OCI-LY3 (cell line): ENCODE data around the gene RPL31.

Source experiments
- H2AFZ ChIP-seq: fragments of 200-600, 300-600 bp; shearing (Covaris generic); 2 replicates; pipeline ENCODE4 v1.6.0; 2014; ENCODE audit warnings: antibody characterized with exemption, low read depth, low read length
- H3K27ac ChIP-seq: fragments of 200-600, 300-600 bp; sonication (generic); 2 replicates; pipeline ENCODE4 v1.5.1; 2014; ENCODE audit warnings: mild to moderate bottlenecking, low read length, moderate library complexity, mixed read lengths
- H3K27me3 ChIP-seq: fragments of 200-600, 300-600 bp; sonication (generic); 2 replicates; pipeline ENCODE4 v1.6.1; 2014; ENCODE audit warnings: low read depth, low read length, mixed read lengths
- H3K36me3 ChIP-seq: fragments of 200-600, 300-600 bp; sonication (generic); replicated peaks from 2 replicates; pipeline ENCODE3; 2014; ENCODE audit warnings: low read depth, low read length, mixed read lengths
- H3K4me1 ChIP-seq: fragments of 300-600, 200-600 bp; sonication (generic); 2 replicates; pipeline ENCODE4 v1.6.1; 2014; ENCODE audit warnings: low read length, mixed read lengths
- H3K4me2 ChIP-seq: fragments of 200-600, 300-600 bp; sonication (generic); 2 replicates; pipeline ENCODE4 v1.6.1; 2014; ENCODE audit warnings: low read length, mixed read lengths
- H3K4me3 ChIP-seq: fragments of 300-600, 200-600 bp; sonication (generic); 2 replicates; pipeline ENCODE4 v1.5.1; 2014; ENCODE audit warnings: antibody characterized with exemption, mild to moderate bottlenecking, low read length, moderate library complexity
- H3K79me2 ChIP-seq: fragments of 300-600, 200-600 bp; shearing (Covaris generic); 2 replicates; pipeline ENCODE4 v1.6.1; 2014; ENCODE audit warnings: mild to moderate bottlenecking, low read length, mixed read lengths
- H3K9ac ChIP-seq: fragments of 300-600, 200-600 bp; shearing (Covaris generic); 2 replicates; pipeline ENCODE4 v1.6.0; 2014; ENCODE audit warnings: mild to moderate bottlenecking, low read length, moderate library complexity
- H3K9me3 ChIP-seq: fragments of 200-600, 300-600 bp; shearing (Covaris generic); 2 replicates; pipeline ENCODE4 v1.6.1; 2014; ENCODE audit warnings: low read length, mixed read lengths; ENCODE audit not compliant: insufficient read depth
- H4K20me1 ChIP-seq: fragments of 200-600, 300-600 bp; sonication (generic); 2 replicates; pipeline ENCODE4 v1.6.1; 2016; ENCODE audit warnings: low read length, mixed read lengths; ENCODE audit not compliant: insufficient read depth
- CTCF ChIP-seq: fragments of 200-600, 300-600 bp; sonication (generic); IDR thresholded peaks from 2 replicates; pipeline ENCODE4 v1.5.1; 2014; ENCODE audit warnings: antibody characterized with exemption, low read length, low read depth
- EZH2phosphoT487 ChIP-seq: fragments of 200-600 bp; shearing (Covaris generic); IDR thresholded peaks from 2 replicates; pipeline ENCODE4 v1.6.1; 2018; ENCODE audit warnings: antibody characterized with exemption, mixed run types, low read depth

The RPL31 gene

GRCh38 chr2:100964681-100965169 lies 37.4 kb upstream of the RPL31 start:
- H3K9ac ChIP-seq: no peak overlapping the region
- H4K20me1 ChIP-seq: no peaks in the 10 kb centered on the region
- H3K4me2 ChIP-seq: no peak overlapping the region
- H3K4me1 ChIP-seq: no peaks in the 10 kb centered on the region
- H3K79me2 ChIP-seq: no peaks in the 10 kb centered on the region
- TF ChIP-seq CTCF: no peak
- TF ChIP-seq EZH2phosphoT487: no peak
- H2AFZ ChIP-seq: no peak overlapping the region
- H3K36me3 ChIP-seq: no peaks in the 10 kb centered on the region
- H3K9me3 ChIP-seq: no peaks in the 10 kb centered on the region
- no peak overlapping the region for H3K4me3 ChIP-seq
- H3K27me3 ChIP-seq: peaks cover 16% of the 10 kb centered on the region
- H3K27ac ChIP-seq: no peak overlapping the region

- H3K79me2 ChIP-seq: no peaks in the 10 kb centered on the region
- peaks cover 18% of the 10 kb centered on the region for H3K27me3 ChIP-seq
- no peak overlapping the region for H3K9ac ChIP-seq
Observed at GRCh38 chr2:100965596-100965995, 36.5 kb upstream of the RPL31 start.

GRCh38 chr2:100967716-100968115 lies 34.4 kb upstream of the RPL31 start:
- no peaks in the 10 kb centered on the region for H3K36me3 ChIP-seq
- no peaks in the 10 kb centered on the region for H3K4me1 ChIP-seq
- no peaks in the 10 kb centered on the region for H3K79me2 ChIP-seq
- H3K9me3 ChIP-seq: no peaks in the 10 kb centered on the region
- TF ChIP-seq EZH2phosphoT487 (no peak), CTCF (no peak)
- H3K9ac ChIP-seq: no peak overlapping the region
- no peak overlapping the region for H3K27ac ChIP-seq
- H3K4me3 ChIP-seq: no peak overlapping the region
- H3K27me3 ChIP-seq: peaks cover 19% of the 10 kb centered on the region
- no peak overlapping the region for H2AFZ ChIP-seq
- H4K20me1 ChIP-seq: no peaks in the 10 kb centered on the region
- H3K4me2 ChIP-seq: no peak overlapping the region

More at GRCh38 chr2:100965596-100965995, 36.5 kb upstream of the RPL31 start:
- Histone ChIP-seq H4K20me1 (no peaks in the 10 kb centered on the region), H2AFZ (no peak overlapping the region), H3K9me3 (no peaks in the 10 kb centered on the region), H3K36me3 (no peaks in the 10 kb centered on the region), H3K4me2 (no peak overlapping the region), H3K27ac (no peak overlapping the region), H3K4me1 (no peaks in the 10 kb centered on the region), H3K4me3 (no peak overlapping the region)
- TF ChIP-seq EZH2phosphoT487 (no peak), CTCF (no peak)

- H3K79me2 ChIP-seq: no peaks in the 10 kb centered on the region
- no peaks in the 10 kb centered on the region for H4K20me1 ChIP-seq
- no peak for TF ChIP-seq CTCF
- no peak for TF ChIP-seq EZH2phosphoT487
- H3K4me1 ChIP-seq: no peaks in the 10 kb centered on the region
- no peak overlapping the region for H3K4me2 ChIP-seq
- no peak overlapping the region for H3K27ac ChIP-seq
- no peaks in the 10 kb centered on the region for H3K9me3 ChIP-seq
- no peaks in the 10 kb centered on the region for H3K36me3 ChIP-seq
- H3K4me3 ChIP-seq: no peak overlapping the region
- H3K9ac ChIP-seq: no peak overlapping the region
- H3K27me3 ChIP-seq: peaks cover 21% of the 10 kb centered on the region
- no peak overlapping the region for H2AFZ ChIP-seq
Observed at GRCh38 chr2:100968146-100969145, 33.6 kb upstream of the RPL31 start.
